Smooth muscle cell (in vitro differentiated cells): ENCODE results near the gene ARHGEF1. TPM values are rescaled to one million over a fixed set of nuclear protein-coding genes. Genes with fewer than 3 reads are reported as not detected.

Source experiments
- DNase-seq: peaks from one replicate; lab custom pipeline; 2025; ENCODE audit not compliant: unreplicated experiment; lab: John Stamatoyannopoulos, UW
- H2AFZ ChIP-seq: fragments of 200-600 bp; sonication (generic); 2 replicates; pipeline ENCODE4 v1.6.0; 2016; ENCODE audit warnings: antibody characterized with exemption, low read depth, mild to moderate bottlenecking
- H3F3A ChIP-seq: fragments of 200-600 bp; sonication (generic); 2 replicates; pipeline ENCODE4 v1.6.0; 2017; ENCODE audit warnings: antibody characterized with exemption, low read depth
- H3K27ac ChIP-seq: fragments of 200-600 bp; sonication (generic); 2 replicates; pipeline ENCODE4 v1.5.1; 2016; ENCODE audit warnings: low read depth, mild to moderate bottlenecking
- H3K27me3 ChIP-seq: fragments of 200-600 bp; sonication (generic); 2 replicates; pipeline ENCODE4 v1.6.1; 2016; ENCODE audit warnings: low read depth, mild to moderate bottlenecking
- H3K36me3 ChIP-seq: fragments of 200-600 bp; sonication (generic); 2 replicates; pipeline ENCODE4 v1.5.1; 2016; ENCODE audit warnings: low read depth
- H3K4me1 ChIP-seq: fragments of 200-600 bp; sonication (generic); 2 replicates; pipeline ENCODE4 v1.5.1; 2016; ENCODE audit warnings: low read depth
- H3K4me2 ChIP-seq: fragments of 200-600 bp; sonication (generic); 2 replicates; pipeline ENCODE4 v1.6.0; 2016; ENCODE audit warnings: mild to moderate bottlenecking
- H3K4me3 ChIP-seq: fragments of 200-600 bp; sonication (generic); 2 replicates; pipeline ENCODE4 v1.5.1; 2016; ENCODE audit warnings: mild to moderate bottlenecking
- H3K79me2 ChIP-seq: fragments of 200-600 bp; sonication (generic); 2 replicates; pipeline ENCODE4 v1.6.0; 2016; ENCODE audit warnings: low read depth, mild to moderate bottlenecking
- H3K9ac ChIP-seq: fragments of 200-600 bp; sonication (generic); 2 replicates; pipeline ENCODE4 v1.6.0; 2016; ENCODE audit warnings: low read depth
- H3K9me3 ChIP-seq: fragments of 200-600 bp; sonication (generic); replicated peaks from 2 replicates; pipeline ENCODE4 v1.5.1; 2016; ENCODE audit warnings: low read depth
- H4K20me1 ChIP-seq: fragments of 200-600 bp; sonication (generic); 2 replicates; pipeline ENCODE4 v1.6.0; 2016; ENCODE audit warnings: low read depth
- CTCF ChIP-seq: fragments of 200-600 bp; sonication (generic); IDR thresholded peaks from 2 replicates; pipeline ENCODE4 v1.5.1; 2017; ENCODE audit warnings: borderline replicate concordance, mild to moderate bottlenecking, antibody characterized with exemption; ENCODE audit not compliant: insufficient read depth, poor library complexity, severe bottlenecking
- WGBS: methylation state at CpG from one replicate; pipeline ENCODE4 v1.1.7; 2016; ENCODE audit warnings: low lambda C conversion rate; 5-methylcytosine and 5-hydroxymethylcytosine counted together
- polyA plus RNA-seq: library from polyadenylated mRNA; unstranded; fragments of >200 nt; fragmentation: Nextera tagmentation; extraction: Ambion mirVana; gene quantifications from 2 replicates; pipeline ENCODE4 v1.2.1, GENCODE V29; 2016
- total RNA-seq: library from RNA; depleted of rRNA; stranded (reverse); fragments of >200 nt; gene quantifications from 2 replicates; pipeline ENCODE4 v1.2.3, GENCODE V29; 2014

The ARHGEF1 gene
- total and polyA plus RNA-seq, 2 experiments from 2014 or later = 24.3 to 69.6 TPM

- no peak overlapping the region for H2AFZ ChIP-seq
- no peak for TF ChIP-seq CTCF
- no peak overlapping the region for H3K27ac ChIP-seq
- 48% methylated on average over 13 of the region's 27 CpGs for WGBS
- no peak overlapping the region for H3K9ac ChIP-seq
- H3K9me3 ChIP-seq = no peaks in the 10 kb centered on the region
- no peak overlapping the region for H3K4me3 ChIP-seq
- no peaks in the 10 kb centered on the region for H3K36me3 ChIP-seq
- no peaks in the 10 kb centered on the region for H3K4me1 ChIP-seq
- no peaks in the 10 kb centered on the region for H3F3A ChIP-seq
- H3K4me2 ChIP-seq = no peak overlapping the region
- DNase-seq = no peak
- H3K27me3 ChIP-seq = peaks cover 94% of the 10 kb centered on the region
- peaks cover 5% of the 10 kb centered on the region for H4K20me1 ChIP-seq
- no peaks in the 10 kb centered on the region for H3K79me2 ChIP-seq
These were observed 43.2 kb downstream of the ARHGEF1 start for GRCh38 chr19:41926028-41926762.

DNA sequence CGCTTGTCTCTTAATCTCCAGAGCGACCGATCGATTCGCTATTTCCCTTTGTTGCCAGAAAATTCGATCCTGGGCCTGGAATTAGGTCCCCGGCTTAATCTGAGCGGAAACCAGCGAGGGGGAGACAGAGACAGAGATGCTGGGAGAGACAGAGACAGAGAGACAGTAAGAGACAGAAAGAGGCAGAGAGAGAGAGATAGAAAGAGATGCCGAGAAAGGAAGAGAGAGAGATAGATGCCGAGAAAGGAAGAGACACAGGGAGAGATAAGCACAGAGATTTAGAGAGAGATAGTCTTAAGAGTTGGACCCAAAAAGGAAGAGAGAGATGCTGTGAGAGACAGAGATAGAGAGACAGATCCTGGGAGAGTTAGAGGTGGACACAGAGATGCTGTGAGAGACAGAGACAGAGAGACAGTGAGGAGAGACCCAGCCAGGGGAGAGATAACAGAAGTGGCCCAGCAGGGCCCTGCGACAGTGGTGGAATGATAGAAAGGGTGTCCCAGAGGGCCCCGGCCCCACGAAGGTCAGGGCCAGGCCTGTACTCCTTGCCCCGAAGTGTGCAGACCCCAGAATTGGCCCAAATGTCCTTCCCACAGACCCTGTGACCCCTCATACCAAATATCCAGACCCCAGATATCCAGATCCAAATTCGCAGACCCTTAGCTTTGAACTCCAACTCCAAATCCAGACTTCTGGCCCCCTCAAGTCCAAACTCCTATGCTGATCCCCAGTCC, 43.9 kb downstream of the ARHGEF1 start:
- peaks cover 5% of the 10 kb centered on the region for H4K20me1 ChIP-seq
- H3K4me3 ChIP-seq = no peak overlapping the region
- no peaks in the 10 kb centered on the region for H3K9me3 ChIP-seq
- WGBS = 58% methylated on average over 14 of the region's 16 CpGs
- no peaks in the 10 kb centered on the region for H3F3A ChIP-seq
- no peaks in the 10 kb centered on the region for H3K79me2 ChIP-seq
- H3K27me3 ChIP-seq = peaks cover 94% of the 10 kb centered on the region
- no peak overlapping the region for H3K9ac ChIP-seq
- H3K4me1 ChIP-seq = no peaks in the 10 kb centered on the region
- TF ChIP-seq CTCF = no peak
- no peak overlapping the region for H3K4me2 ChIP-seq
- no peak overlapping the region for H3K27ac ChIP-seq
- H3K36me3 ChIP-seq = no peaks in the 10 kb centered on the region
- no peak overlapping the region for H2AFZ ChIP-seq
- DNase-seq = no peak

- H3F3A ChIP-seq = no peaks in the 10 kb centered on the region
- TF ChIP-seq CTCF = no peak
- DNase-seq = no peak
- H3K79me2 ChIP-seq = no peaks in the 10 kb centered on the region
- no peaks in the 10 kb centered on the region for H3K9me3 ChIP-seq
- no peaks in the 10 kb centered on the region for H3K36me3 ChIP-seq
- H4K20me1 ChIP-seq = peaks cover 5% of the 10 kb centered on the region
- H3K4me3 ChIP-seq = peak overlapping the region; percentile 61
- WGBS = 8% methylated on average over 29 of the region's 43 CpGs
- no peaks in the 10 kb centered on the region for H3K4me1 ChIP-seq
- no peak overlapping the region for H3K9ac ChIP-seq
- H3K4me2 ChIP-seq = peak overlapping the region; percentile 90
- no peak overlapping the region for H3K27ac ChIP-seq
- H3K27me3 ChIP-seq = peaks cover 94% of the 10 kb centered on the region
- no peak overlapping the region for H2AFZ ChIP-seq
These were observed 44.7 kb downstream of the ARHGEF1 start for GRCh38 chr19:41927497-41928192.
